HG03558 (cell line): ENCODE measurements around the gene CABLES2.

Experiments
- ATAC-seq: cut with Tn5 transposase; IDR thresholded peaks from one replicate; pipeline ENCODE4 v1.9.1; 2021; ENCODE audit warnings: moderate number of reproducible peaks; ENCODE audit not compliant: unreplicated experiment; ENCODE audit errors: extremely low read depth

Gene CABLES2

DNA sequence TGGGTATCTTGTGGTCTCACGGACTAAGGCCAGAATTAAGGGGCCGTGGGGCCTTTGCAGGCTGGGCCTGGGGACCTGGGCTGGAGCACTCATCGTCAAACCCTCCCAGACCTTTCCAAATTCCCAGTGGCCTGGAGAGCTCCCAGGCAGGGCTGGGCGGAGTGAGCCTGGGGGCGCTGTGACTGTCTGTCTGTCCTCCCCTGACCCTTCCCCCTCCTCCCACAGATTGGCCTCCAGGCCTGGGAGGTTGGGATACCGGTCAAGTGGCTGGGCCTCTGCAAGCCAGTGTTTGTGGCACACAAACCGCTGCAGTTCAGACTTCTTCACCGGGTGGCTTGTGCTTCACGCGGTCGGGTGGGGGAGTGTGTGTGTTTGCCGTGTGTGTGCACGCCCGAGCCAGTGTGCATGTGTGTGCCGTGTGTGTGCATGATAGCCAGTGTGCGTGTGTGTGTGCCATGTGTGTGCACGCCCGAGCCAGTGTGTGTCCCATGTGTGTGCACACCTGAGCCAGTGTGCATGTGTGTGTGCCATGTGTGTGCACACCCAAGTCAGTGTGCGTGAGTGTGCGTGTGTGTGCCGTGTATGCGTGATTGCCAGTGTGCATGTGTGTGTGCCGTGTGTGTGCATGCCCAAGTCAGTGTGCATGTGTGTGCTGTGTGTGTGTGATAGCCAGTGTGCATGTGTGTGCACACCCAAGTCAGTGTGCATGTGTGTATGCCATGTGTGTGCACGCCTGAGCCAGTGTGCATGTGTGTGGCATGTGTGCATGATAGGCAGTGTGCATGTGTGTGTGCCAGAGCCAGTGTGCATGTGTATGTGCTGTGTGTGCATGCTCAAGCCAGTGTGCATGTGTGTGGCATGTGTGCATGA lies 14.0 kb upstream of the CABLES2 start:
- no peak for ATAC-seq

DNA sequence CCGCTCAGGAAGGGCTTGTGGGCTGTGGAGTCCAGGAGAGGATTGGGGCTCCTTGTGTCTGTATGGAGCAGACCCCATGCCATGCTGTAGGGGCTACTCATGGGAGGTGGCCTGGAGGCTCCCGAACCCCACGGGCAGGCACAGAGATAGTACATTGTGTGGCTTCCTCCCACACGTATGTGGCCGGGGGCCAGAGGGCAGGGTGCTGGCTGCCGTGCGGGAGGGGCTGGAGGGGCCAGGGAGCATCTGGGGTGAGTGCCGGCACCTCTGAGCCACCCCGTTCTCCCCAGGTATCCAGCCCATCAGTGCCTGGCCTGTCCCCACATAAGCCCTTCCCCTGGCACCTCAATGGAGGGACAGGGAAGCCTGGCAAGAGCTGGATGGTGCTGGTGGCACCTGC lies 12.7 kb upstream of the CABLES2 start:
- no peak for ATAC-seq

DNA sequence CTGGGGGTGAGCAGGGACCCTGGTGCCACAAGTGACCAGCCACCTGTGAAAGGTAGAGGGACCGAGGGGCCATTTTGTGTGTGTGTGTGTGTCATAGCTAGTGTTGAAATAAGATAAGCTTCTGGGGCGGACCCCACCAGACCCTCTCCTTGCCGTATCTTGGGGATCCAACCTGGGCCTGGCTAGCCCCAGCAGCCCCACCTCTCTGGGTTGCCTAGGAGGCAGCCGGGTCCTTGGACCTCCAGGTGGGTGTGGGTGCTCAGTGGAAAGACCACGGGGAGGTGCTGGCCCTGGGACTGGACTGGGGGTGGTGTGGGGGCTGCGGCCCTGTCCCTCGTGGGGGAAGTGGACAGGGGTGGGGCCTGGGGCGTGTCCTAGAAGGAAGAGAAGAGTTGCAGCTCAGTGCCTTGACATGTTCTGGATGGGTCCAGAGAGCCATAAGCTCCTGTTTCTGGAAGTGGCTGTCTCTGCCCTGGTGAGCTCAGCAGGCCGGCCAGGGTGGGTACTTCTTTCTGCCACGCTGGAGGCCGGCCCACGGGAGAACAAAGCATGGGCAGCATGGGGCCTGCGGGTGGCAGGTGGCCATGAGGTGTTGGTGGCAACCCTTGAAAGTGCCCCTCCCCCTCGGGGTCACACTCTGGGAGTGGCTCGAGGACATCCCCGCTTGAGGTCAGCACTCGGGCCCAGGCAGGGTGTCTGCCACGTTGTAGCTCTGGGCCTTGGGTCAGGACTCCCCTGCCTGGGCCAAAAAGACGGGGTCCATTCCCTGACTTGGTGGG lies 11.8 kb upstream of the CABLES2 start:
- ATAC-seq: no peak

DNA sequence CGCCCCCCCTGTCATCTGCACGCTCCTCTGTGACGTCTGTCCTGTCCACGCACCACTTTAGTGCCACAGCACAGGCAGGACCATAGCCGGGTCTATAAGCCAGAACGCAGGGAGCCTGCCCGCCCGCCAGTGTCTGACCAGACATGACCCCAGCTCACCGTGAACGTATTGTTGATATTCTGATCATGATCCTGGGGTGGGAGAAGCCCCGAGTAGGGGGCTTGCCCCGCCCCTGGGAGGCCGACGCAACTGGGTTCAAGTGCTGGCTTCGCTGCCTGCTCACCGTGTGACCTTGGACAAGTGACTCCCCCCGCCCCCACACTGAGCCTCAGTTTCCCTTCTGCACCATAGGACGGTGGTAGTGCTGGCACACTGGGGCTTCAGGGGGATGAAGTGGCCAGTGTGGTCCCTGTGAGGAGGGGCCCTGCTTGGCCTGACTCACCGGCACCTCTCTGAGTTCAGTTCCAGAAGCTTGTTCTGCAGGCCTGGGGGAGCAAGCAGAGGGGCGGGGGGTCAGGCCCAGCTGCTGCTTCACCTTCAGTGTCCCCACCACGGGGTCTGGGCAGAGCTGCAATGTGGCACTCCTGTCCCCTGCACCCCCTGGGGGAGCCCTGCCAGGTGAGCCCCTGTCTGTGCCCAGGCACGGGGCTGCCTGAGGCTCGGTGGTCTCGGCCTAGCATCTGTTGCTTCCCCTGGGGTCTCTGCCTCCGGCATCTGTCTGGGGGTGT lies 11.1 kb upstream of the CABLES2 start:
- no peak for ATAC-seq

DNA sequence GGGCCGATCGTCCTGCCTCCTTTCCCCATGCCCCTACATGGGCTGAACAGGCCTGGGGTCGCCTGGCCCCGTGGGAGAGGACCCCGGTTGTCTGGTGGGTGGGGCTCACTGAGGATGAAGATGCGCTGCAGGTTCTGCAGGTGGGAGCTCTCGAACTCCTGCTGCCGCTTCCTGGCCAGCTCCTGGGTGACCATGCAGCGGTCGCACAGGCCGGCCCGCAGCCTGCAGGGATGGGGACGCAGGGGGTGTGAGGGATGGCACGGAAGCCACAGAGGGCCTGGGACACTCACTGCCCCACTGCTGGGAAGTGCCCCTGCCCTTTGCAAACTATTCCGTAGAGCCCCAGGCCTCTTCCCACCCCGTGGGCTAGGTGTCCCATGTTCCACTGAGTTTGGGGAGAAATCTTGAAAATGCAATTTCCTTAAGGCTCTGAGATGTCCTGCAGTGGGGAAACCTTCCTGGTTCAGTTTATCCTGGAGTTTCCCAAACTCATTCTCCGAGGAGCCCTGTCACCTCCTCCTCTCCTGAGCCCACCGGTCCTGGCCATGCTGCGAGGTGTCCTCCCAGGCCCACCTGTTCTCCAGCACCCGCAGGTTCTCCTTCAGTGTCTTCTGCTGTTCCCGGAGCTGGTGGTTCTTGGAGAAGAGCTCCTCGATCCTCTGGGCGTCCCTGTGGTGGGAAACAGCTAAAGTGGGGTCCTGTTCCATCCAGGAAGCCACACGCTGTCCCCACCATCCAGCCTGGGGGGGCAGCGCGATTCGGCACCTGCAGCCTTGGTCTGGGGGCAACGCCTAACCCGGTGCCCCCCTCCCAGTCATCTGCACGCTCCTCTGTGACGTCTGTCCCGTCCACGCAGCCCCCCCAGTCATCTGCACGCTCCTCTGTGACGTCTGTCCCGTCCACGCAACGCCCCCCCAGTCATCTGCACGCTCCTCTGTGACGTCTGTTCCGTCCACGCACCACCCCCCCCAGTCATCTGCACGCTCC lies 9.9 kb upstream of the CABLES2 start:
- ATAC-seq: no peak

DNA sequence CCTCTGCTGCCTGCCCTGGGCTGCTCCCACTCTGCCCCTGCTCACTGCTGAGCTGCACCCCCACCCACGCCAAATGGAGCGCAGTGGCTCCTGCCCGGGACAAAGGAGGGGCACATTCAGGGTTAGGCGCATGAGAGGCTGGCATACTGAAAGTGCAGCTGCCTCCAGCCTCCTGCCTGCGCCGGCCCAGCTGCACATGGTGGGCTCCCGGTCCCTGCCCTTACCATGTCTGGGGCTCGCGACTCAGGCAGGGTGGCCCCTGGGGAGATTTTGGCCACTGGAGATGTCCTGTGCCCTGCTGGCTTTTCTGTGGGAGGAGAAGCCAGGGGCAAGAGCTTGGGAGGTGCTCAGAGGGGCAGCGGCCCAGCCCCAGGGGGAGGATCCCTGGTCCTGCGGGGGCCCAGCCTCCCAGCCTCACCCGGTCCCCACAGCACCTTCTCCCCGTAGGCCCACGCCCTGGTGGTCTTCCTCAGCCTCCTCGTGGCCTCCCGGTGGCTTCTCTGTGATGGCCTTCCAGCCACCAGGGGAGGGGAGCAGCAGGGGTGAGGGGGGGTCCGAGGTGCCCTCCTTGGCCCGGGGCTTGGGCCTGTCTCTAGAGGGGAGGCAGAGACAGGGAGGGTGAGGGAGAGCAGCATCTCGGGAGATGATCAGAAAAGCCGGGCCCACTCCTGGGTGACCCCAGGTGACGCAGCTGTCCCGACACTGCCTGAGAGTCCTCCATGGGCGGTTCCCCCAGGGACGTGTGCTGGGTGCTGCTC lies 8.4 kb upstream of the CABLES2 start:
- no peak for ATAC-seq

DNA sequence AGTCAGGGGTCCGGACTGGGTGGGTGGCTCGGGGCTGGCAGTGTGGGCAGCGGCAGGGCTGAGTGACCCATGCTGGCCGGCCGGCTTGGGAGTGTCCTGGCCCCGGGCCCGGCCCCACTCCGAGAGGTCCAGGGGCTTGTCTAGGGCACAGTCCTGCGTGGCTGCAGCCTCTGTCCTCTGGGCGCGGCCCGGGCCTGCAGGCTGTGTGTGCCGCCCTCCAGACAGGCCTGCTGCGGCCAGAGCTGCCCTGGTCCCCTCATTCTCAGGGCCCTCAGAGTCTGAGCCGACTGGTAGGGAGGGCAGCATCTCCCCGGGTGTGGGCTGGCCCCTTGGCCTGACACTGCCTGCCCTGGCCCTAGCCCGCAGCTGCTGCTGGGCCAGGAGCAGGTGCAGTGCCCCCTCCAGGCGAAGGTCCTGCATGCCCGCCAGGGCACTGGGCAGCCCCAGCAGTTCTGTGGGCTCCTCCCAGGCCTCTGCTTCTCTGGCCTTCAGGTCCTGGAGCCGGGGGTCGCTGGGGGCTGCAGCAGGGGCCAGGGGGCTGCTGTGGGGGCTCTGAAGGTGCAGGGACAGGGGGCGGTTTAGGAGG lies 6.9 kb upstream of the CABLES2 start:
- no peak for ATAC-seq

DNA sequence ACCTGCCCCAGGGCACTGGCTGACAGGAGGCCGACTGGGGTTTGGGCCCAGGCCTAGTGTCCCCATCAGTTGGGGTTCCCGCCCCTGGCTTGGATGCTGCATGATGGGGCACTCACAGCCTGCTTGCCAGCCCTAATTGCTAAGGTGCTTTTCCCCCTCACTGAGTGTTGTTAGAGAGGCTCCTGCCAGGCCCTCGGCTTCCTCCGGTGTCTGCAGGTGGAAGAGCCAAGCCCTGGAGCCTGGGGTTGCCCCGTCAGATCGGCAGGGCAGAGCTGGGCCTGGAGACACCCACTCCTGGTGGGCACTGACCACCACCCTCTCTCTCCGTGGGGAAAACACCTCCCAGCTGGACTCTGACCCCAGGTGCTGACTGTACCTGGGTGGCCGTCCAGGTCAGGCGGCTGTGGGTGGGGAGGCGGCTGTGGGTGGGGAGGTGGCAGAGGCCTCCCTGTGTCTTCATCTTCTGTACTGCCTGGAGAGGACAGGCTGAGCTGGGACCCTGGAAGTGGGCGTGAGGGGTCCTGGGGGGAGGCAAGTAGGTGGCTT lies 6.0 kb upstream of the CABLES2 start:
- ATAC-seq: no peak

DNA sequence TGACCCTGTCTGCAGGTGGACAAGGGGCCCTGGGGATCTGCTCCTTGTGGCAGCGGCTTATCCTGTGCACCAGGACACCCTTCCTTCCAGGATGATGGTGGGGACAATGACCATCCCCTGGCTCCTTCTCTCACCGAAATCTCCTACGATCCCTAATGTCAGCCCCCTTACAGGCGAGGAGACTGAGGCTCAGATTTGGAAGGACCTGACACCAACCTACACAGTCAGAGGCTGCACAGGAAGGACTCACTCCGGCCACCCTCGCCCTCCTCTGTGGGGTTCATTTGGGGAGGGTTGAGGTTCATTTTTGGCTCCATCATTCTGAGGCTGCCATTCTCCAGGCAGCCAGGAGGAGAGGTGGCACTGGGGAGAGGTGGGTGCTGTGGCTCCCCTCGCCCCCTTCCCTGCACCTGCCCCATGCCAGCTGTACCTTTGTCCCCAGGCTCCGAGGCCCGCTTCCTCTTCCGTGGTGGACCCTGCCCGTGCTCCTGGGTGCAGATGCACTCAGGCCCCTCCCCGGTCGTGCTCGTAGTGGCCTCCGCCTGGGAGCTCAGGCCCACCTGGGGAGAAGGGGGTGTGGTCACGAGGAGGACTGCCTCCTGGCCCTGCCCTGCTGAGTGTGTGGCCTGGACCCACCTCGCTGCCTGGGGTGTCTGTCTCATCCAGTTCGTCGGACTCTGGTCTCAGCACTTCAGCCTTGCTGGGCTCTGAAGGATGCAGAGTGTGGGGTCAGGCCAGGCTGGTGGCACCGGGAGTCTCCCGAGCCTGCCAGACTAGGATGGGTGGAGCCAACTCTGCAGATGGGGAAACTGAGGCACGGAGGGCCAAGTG lies 5.3 kb upstream of the CABLES2 start:
- no peak for ATAC-seq

DNA sequence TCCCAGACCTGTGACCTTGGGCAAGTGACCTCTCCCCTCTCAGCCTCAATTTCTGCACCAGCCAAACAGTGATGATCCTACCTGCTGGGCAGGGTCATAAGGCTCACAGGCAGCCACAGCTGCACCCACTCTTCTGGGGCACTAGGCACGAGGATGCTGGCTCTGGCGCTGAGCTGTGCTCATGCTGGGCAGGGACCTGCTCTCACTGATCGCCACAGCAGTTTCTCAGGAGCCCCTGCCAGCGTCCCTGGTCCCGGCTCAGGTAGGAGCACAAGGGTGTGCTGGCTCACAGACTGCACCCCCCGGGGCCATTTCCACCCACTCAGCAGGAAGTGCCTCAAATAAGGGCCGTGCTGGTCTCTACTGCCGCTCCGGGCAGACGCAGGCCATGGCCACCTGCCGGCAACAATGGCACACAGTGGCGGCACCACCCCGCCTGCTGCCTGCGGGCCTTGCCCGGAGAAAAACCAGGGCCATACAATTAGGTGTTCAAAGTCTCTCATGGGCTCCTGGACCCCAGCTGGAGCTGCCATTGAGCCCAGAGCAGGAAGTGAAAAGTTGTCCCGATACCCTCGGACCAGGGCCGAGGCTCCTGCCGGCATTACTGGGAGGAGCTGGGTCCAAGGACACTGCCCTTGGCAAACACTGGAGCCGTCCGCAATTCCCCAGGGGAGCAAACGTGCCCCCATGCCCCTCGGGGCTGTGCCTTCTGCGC lies 4.6 kb upstream of the CABLES2 start:
- no peak for ATAC-seq

DNA sequence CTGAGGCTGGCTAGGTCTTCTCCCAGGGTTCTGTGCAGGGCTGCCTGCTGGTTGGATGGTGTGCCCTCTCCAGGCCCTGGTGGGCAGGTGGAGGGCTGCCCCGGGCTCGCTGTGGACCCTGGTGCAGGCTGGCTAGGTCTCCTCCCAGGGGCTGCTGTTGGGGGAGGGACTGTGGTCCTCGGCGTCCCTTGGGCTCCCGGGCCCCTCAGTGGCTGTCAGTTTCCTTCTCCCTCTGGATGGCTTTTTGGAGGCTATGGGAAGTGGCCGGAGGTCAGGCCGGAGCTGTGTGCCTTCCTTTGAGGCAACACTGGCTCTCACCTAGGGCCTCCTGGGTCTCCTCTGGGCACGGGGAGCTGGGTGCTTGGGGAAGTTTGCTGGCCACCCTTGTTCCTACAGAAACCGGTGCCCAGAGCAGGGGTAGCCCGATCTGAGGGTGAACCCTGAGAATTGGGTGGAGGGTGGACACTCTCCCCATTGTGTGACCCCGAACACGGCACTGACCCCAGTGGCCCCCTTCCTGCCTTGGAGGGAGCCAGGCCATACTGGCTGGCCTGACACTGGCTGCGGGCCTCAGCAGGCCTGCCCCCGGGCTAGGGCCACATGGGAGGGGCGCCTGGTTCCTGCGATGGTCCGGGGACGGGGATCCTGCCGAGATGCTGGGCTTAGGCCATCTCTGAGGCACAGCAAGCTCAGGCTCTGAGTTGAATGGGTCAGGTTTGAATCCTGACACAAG lies 3.8 kb upstream of the CABLES2 start:
- no peak for ATAC-seq

DNA sequence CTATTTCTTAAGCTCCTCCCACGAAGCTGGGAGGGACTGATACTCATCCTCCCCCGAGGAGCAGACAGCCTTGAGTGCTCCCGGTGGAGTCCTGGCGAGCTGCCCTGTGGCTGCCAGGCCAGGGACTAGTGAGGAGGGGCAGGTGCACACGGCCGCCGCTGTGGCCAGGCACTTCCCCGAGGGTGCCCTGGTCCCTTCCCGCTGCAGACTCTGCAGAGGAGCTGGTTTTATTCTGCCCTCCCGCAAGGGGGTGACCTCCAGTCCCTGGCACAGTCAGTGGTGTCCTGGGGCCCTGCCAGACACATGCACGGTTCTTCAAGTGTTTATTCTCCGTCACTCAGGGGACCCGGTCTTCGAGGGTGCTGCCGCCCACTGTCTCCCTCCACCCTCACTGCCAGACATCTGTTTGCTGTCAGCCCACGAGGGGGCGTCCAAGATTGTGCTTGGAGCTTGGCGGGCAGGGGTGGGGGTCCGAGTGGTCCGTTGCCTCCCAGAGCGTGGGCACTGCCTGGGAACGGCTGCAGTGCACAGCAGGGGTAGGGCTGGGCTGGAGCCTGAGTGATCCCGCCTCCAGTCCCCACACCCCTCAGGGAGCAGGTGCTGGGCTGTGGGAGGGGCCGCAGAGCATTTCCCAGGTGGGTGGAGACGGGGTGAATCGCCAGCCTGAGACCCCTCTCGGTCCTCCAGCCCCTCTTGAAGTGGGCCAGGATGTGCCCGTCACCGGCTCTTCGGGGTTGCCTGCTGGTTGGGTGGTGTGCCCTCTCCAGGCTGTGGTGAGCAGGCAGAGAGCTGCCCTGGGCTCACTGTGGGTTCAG lies 3.1 kb upstream of the CABLES2 start:
- ATAC-seq: no peak

DNA sequence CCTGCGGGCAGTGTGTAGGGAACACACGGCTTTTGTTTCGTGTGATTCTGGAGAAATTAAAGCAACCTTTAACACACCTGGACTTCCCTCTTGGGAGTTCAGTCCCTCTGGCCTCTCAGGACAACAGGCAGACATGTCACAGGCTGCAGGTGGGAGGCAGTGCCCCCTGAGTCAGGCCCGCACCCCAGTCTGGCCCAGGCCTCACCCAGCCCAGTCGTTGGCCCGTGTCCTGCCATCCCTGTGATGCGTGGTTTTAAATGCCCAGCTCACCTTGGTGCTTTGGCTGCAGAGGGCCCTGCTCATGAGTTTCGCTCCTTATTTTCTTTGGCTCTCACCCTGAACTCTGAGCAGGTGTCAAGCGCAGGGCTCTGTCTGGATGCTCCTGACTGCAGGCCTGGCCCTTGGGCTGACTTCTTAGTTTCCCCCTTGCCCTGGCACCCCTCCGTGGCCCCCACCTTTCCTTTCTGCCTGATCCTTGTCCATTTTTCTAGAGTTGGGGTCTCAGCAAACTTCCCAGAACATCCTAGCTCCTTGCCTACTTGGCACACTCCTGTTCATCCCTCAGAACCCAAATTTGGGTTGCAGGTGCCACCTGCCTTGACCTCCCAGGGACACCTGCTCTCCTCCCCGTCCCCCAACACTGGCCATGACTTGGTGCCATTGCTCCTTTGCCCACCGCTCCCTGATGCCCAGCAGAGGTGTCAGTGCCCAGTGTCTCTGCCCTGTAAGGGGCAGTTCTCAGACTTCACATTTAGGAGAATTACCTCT lies 2.2 kb upstream of the CABLES2 start:
- no peak for ATAC-seq

DNA sequence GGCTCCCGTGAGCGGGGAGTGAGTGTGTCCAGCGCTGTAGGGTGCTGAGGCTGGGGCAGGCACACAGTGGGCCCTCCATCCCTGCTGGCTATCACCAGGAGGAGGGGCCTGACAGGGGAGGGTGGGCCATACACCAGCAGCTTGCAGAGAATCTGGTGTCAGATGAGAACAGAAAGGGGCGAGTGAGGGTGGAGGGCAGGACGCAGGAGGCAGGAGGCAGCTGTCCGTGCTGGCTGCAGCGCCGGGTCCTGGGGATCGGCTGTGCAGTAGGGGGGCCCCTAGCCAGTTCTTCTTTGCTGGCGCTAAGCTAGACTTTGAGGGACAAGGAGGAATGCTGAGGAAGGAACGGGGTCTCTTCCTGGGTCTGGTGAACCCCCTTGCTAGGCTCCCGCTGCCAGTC lies 1.6 kb upstream of the CABLES2 start:
- ATAC-seq: no peak

DNA sequence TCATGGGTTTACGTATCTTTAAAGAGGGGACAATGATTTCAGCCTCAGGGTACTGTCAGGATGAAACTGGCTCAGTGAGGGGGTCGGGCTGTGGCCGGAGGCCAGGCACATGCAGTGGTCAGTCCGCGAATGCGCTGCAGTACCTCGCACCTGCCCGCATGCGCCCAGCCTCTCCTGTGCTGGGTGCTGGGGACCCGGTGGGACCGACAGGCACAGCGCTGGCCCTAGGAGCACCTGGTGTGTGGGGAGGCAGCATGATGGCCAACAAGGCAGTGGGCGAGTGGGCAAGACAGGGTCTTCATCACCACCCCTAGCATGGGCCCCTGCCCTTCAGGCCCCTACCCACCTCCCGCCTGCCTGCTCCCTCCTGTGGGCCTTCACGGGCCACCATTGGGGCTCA lies 970 bp upstream of the CABLES2 start:
- ATAC-seq: no peak
